Measurements from ENCODE around the gene PRKAA2. TPM values are rescaled to one million over a fixed set of nuclear protein-coding genes. Genes with fewer than 3 reads are reported as not detected.

Gene PRKAA2
- total RNA-seq, 4 donors from 2014 or later, result 1.1 to 4.3 (median 1.3) TPM

GRCh38 chr1:56645677-56646305 is 677 bp downstream of the PRKAA2 start:
- Histone ChIP-seq H3K4me3 (peak overlapping the region; percentile 63), H3K4me1 (peaks cover 18% of the 10 kb centered on the region), H3K27me3 (peaks cover 13% of the 10 kb centered on the region), H3K36me3 (no peaks in the 10 kb centered on the region), H3K27ac (peak overlapping the region; percentile 64), H3K9me3 (no peaks in the 10 kb centered on the region)
- no peak for TF ChIP-seq EP300 (IDR thresholded peaks at IDR 0.05)
- TF ChIP-seq, protein P1, sequence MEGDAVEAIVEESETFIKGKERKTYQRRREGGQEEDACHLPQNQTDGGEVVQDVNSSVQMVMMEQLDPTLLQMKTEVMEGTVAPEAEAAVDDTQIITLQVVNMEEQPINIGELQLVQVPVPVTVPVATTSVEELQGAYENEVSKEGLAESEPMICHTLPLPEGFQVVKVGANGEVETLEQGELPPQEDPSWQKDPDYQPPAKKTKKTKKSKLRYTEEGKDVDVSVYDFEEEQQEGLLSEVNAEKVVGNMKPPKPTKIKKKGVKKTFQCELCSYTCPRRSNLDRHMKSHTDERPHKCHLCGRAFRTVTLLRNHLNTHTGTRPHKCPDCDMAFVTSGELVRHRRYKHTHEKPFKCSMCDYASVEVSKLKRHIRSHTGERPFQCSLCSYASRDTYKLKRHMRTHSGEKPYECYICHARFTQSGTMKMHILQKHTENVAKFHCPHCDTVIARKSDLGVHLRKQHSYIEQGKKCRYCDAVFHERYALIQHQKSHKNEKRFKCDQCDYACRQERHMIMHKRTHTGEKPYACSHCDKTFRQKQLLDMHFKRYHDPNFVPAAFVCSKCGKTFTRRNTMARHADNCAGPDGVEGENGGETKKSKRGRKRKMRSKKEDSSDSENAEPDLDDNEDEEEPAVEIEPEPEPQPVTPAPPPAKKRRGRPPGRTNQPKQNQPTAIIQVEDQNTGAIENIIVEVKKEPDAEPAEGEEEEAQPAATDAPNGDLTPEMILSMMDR (IDR thresholded peaks at IDR 0.05), result no peak
- no peak for TF ChIP-seq POLR2A (IDR thresholded peaks at IDR 0.05)
- TF ChIP-seq POLR2AphosphoS5 (IDR thresholded peaks at IDR 0.05), result no peak
- WGBS, result 18% methylated on average over 4 of the region's 18 CpGs
- no peak for DNase-seq (ENCODE audit: low spot score in 2 of 2)

DNA sequence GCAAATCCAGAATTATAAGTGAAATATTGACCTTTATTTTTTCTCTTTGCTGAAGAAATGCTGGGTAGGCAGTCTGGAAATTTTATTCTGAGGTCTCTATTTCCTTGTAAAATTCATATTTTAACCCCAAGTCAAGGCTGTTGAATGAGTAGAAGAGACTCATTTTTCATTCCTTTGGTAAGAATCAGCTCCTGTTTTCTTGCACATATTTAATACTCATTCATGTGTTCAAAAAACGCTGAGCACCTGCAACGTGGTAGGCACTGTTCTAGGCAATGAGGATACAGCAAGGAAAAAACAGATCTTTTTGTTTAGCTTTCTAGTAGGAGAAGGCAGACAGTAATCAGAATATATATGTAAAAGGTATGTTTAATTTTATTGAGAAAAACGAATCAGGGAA is 1.5 kb downstream of the PRKAA2 start:
- WGBS, result 58% methylated on average over 3 of the region's 3 CpGs

DNA sequence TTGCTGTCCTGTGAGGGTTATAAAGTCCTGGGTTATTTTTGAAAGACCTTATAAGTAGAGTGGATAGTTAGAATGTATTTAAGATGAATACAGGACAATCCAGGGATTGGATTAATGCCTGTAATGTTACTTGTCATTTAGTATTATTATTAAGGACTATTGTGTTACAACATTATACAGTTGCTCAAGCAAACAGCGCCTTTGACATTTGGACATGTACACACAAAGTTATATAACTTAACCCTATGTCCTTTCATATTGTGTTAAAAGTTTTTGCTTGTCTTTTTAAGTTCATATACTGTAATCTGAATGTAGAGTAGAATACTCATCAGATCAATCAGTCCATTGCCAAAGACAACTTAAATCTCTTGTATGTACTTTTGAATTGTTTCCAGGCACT is 2.0 kb downstream of the PRKAA2 start:
- Histone ChIP-seq H3K4me3 (no peak overlapping the region), H3K27me3 (peaks cover 13% of the 10 kb centered on the region), H3K36me3 (no peaks in the 10 kb centered on the region), H3K27ac (no peak overlapping the region), H3K9me3 (no peaks in the 10 kb centered on the region), H3K4me1 (peaks cover 18% of the 10 kb centered on the region)
- 84% methylated on average over 1 of the region's 1 CpG for WGBS
- TF ChIP-seq EP300 (IDR thresholded peaks at IDR 0.05) (no peak), POLR2A (IDR thresholded peaks at IDR 0.05) (no peak), POLR2AphosphoS5 (IDR thresholded peaks at IDR 0.05) (no peak)
- TF ChIP-seq, protein P1 (IDR thresholded peaks at IDR 0.05), result no peak
- DNase-seq (ENCODE audit: low spot score in 2 of 2), result no peak

More for the DNA sequence above, 1.5 kb downstream of the PRKAA2 start:
- Histone ChIP-seq H3K27me3 (peaks cover 13% of the 10 kb centered on the region), H3K4me3 (no peak overlapping the region), H3K27ac (no peak overlapping the region), H3K36me3 (no peaks in the 10 kb centered on the region), H3K9me3 (no peaks in the 10 kb centered on the region), H3K4me1 (peaks cover 18% of the 10 kb centered on the region)
- DNase-seq (ENCODE audit: low spot score in 2 of 2), result no peak
- TF ChIP-seq EP300 (IDR thresholded peaks at IDR 0.05) (no peak), POLR2AphosphoS5 (IDR thresholded peaks at IDR 0.05) (no peak), POLR2A (IDR thresholded peaks at IDR 0.05) (no peak)
- TF ChIP-seq, protein P1 (IDR thresholded peaks at IDR 0.05), result no peak

- H3K4me1 ChIP-seq, result peaks cover 18% of the 10 kb centered on the region
- H3K27ac ChIP-seq, result no peak overlapping the region
- peaks cover 13% of the 10 kb centered on the region for H3K27me3 ChIP-seq
- DNase-seq (ENCODE audit: low spot score in 2 of 2), result no peak
- TF ChIP-seq, protein P1 (IDR thresholded peaks at IDR 0.05), result no peak
- TF ChIP-seq POLR2AphosphoS5 (IDR thresholded peaks at IDR 0.05) (no peak), EP300 (IDR thresholded peaks at IDR 0.05) (no peak), POLR2A (IDR thresholded peaks at IDR 0.05) (no peak)
- H3K9me3 ChIP-seq, result no peaks in the 10 kb centered on the region
- no peaks in the 10 kb centered on the region for H3K36me3 ChIP-seq
- no peak overlapping the region for H3K4me3 ChIP-seq
- 71% methylated on average over 4 of the region's 4 CpGs for WGBS
These were observed 3.4 kb downstream of the PRKAA2 start for GRCh38 chr1:56648546-56648945.

- Histone ChIP-seq H3K4me1 (no peaks in the 10 kb centered on the region), H3K36me3 (no peaks in the 10 kb centered on the region), H3K27ac (no peak overlapping the region), H3K9me3 (peaks cover 12% of the 10 kb centered on the region), H3K4me3 (no peak overlapping the region), H3K27me3 (no peaks in the 10 kb centered on the region)
- 56% methylated on average over 1 of the region's 1 CpG for WGBS
- no peak for DNase-seq (ENCODE audit: low spot score in 2 of 2)
- TF ChIP-seq, protein P1 (IDR thresholded peaks at IDR 0.05), result no peak
- TF ChIP-seq POLR2A (IDR thresholded peaks at IDR 0.05) (no peak), POLR2AphosphoS5 (IDR thresholded peaks at IDR 0.05) (no peak), EP300 (IDR thresholded peaks at IDR 0.05) (no peak)
These were observed 9.2 kb downstream of the PRKAA2 start for GRCh38 chr1:56654126-56654923.

Measured in suprapubic skin (tissue), 4 donors.